Stimulated activated CD4-positive, alpha-beta T cell treated with anti-CD3 and anti-CD28 coated beads, Interleukin-15, amount 100 ng/mL, for 24 hours (primary cell): ENCODE results near the gene EPHB2.
"Not testable (repeated sequence)": the region's sequence is repeated elsewhere in the genome, so short reads cannot be mapped to it uniquely, and the experiment has no call there.

Source experiments
- DNase-seq: peaks from one replicate; pipeline ENCODE4 v3.0.0-alpha.2; 2020

Gene EPHB2

GRCh38 chr1:22691031-22691753 lies 19.4 kb upstream of the EPHB2 start:
- DNase-seq: no peak

- DNase-seq: no peak
Measured at GRCh38 chr1:22694172-22694571, 16.5 kb upstream of the EPHB2 start.

DNA sequence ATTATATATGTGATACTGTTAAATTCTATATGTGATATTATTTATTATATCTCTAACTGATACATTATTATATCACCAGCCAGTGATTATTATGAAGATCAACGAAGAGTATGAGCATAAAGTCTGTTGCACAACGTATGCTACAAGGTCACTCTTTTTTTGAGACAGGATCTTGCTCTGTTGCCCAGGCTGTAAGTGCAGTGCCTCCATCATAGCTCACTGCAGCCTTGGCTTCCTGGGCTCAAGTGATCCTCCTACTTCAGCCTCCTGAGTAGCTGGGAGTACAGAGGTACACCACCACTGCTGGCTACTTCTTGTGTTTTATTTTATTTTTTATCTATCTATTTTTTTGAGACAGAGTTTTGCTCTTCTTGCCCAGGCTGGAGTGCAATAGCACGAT lies 14.0 kb upstream of the EPHB2 start:
- no peak for DNase-seq

- DNase-seq: no peak
Measured at GRCh38 chr1:22697980-22698379, 12.7 kb upstream of the EPHB2 start.

DNA sequence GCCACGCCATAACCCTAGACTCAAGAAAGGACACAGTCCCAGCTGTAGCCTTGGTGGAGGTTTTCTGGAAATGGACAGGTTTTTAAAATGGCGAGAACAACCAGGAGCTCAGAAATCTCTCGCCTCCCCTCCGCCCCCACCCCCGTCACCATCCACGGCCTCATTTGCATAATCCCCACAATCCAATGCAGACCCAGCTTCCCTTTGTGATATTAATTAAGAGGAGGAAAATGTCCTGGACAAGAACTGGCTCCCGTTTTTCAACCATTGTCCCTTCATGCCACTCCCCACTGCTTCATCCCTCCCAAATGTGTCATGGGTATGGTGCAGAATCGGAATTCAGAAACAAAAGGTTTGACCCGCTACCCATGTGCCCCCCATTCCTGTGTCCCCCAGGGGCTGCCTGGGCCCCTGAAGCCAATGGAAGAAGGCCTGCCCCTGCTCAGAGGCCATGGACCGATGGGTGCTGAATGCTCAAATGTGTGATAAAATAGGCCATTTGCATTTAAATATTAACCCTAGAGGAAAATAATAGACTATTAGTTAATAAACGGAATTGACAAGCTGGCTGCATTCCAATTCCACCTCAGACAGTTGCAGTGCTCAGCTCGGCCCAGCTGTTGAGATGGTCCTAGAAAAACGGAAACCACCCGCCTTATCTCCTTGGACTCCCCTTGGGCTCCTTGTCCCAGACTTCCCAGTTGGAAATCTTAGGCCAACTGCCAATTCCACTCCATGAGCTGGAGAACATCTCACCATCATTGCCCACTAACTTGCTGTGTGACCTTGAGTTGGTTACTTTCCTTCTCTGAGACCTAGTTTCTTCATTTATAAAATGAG lies 10.7 kb upstream of the EPHB2 start:
- DNase-seq: no peak

- no peak for DNase-seq
Measured at GRCh38 chr1:22702296-22703085, 8.1 kb upstream of the EPHB2 start.

- peak; percentile 89 for DNase-seq
Measured at GRCh38 chr1:22704440-22705067, 6.1 kb upstream of the EPHB2 start.

- no peak for DNase-seq
Measured at GRCh38 chr1:22705586-22705985, 5.1 kb upstream of the EPHB2 start.

DNA sequence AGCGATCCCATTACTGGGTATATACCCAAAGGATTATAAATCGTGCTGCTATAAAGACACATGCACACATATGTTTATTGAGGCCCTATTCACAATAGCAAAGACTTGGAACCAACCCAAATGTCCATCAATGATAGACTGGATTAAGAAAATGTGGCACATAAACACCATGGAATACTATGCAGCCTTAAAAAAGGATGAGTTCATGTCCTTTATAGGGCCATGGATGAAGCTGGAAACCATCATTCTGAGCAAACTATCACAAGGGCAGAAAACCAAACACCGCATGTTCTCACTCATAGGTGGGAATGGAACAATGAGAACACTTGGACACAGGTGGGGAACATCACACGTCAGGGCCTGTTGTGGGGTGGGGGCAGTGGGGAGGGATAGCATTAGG lies 4.5 kb upstream of the EPHB2 start:
- not testable (repeated sequence) for DNase-seq

DNA sequence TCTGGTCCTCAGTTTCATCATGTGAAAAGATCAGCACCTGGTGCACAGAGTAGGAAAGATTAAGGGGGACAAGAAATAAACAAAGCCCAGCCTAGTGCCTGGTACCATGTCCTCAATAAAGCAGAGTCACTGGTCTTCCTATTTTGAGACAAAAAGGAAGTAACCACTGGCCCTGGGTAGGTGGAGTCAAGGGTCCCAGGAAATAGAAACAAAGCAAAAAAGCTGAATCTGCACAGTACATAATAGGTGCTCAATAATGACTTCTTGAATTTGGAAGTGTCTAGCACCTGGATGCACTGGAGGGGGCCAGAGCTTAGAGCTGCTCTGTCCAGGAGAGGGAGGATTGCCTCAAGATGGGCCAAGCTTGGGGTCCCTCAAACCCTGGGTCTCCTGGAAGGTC lies 1.9 kb upstream of the EPHB2 start:
- DNase-seq: no peak

- DNase-seq: no peak
Measured at GRCh38 chr1:22709227-22709626, 1.4 kb upstream of the EPHB2 start.

DNA sequence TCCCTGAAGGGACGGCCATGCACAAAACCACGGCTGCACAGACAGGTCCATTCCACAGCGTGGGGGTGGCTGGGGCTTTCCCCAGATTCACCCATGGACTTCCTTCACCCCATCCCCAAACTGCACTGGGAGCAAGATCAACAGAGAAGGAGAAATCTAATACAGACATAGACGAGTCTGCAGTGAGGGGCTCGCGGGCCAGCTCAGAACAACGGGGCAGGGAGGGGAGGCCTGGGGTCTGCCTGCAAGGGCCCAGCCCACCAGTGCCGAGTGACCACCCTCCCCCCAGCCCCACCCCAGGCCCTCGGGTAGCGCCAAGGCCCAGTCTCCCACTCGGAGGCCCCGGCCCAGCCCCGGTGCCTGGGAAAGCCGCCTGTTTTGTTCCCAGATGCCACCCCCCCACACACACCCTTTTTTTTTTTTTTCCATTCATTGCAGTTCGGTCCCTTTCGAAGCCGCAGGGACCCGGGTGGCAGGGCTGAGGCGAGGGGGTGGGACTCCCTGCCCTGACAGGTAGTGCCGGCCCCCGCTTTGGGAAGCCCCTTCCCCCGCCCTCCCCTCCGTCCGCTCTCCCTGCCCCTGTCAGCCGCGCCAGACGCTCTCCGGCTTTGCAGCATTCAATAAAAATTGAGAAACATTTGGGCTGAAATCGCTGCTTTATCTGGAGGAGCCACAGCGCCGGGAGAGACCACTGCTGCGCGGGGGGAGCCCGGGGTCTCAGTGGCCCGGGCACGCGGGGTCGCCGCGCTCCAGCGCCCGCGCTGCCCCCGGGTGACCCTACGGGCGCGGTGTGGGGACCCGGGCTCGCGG lies 543 bp upstream of the EPHB2 start:
- peak; percentile 56 for DNase-seq

DNA sequence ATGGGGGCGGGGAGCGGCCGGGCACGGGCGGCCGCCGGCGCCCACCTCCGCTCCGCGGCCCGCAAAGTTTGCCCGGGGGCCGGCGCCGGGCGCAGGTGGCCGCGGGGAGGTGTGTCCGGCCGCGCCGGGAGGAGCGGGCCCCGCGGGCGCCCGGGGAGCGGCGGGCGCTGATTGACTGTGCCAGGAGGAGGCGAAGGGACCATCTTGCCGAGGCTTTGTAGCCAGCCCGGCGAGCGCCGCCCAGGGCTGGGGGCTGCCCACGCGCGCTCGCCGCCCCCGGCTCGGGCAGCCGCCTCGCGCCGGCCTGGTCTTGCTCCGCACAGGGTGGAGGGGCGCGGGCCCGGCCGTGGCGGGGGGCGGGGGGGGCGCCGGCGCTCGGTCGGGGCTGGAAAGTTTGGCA lies 432 bp downstream of the EPHB2 start:
- DNase-seq: peak; percentile 11

- peak; percentile 13 for DNase-seq
Measured at GRCh38 chr1:22711591-22712501, 1.2 kb downstream of the EPHB2 start.

GRCh38 chr1:22712502-22713271 lies 2.0 kb downstream of the EPHB2 start:
- DNase-seq: peak; percentile 55

DNA sequence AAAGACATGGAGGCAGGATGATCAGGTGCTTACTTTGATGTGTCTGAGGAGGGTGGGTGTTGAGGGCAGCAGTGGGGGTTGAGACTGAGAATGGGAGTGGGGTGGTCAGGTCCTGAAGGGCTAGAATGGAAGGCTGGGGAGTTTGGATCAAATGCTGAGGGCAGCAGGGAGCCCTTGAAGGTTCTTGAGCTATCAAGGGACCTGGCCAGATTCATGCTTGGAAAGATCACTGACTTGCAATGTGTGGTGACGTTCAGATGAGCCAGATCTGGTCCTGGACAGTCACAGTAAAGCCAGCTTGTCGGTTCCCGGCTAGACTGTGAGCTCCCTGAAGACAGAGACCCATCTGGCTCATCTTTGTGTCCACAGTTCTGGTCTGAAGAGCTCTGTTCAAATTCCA lies 3.8 kb downstream of the EPHB2 start:
- no peak for DNase-seq

GRCh38 chr1:22717037-22717760 lies 6.6 kb downstream of the EPHB2 start:
- DNase-seq: no peak

DNA sequence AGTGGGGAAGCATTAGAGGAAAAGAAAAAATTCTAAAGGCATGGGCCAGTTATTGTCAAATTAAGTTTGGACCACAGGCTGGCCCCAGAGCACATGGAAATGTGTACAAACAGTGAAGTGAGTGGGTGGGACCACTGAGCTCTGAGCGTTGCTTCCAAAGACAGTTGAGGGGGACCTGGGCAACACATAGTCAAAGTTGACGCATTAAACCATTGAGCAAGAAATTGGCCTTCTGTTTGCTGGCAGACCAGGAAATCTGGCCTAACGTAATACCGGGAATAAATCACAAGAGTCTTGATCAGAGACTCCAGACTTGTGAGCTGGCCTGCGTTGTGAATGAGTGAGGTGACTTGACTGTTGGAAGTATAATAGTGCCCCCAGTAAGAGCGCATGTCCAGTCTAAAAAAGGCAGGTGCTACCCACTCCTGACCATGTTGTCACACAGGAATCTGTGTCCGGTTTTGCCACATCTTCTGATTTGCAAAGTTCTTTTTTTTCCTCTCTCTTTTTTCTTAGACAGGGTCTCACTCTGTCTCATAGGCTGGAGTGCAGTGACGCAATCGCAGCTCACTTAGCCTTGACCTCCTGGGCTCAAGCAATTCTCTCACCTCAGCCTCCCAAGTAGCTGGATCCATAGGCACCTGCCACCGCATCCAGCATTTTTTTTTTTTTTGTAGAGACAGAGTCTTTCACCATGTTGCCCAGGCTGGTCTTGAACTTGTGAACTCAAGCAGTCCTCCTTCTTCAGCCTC lies 10.7 kb downstream of the EPHB2 start:
- no peak for DNase-seq
